K562 (cell line): ENCODE measurements around the gene KCNK4. TPM values are rescaled to one million over a fixed set of nuclear protein-coding genes. Genes with fewer than 3 reads are reported as not detected.

Source experiments
- BCLAF1 ChIP-seq, 2 experiments: fragments of 450-650 bp in 1 of 2; IDR thresholded peaks; 2 replicates each; pipeline ENCODE4 v1.6.1; 2011 to 2017; ENCODE audit warnings: low read depth in 2 of 2, antibody characterized with exemption in 1 of 2, borderline replicate concordance in 1 of 2, low read length in 1 of 2, mild to moderate bottlenecking in 1 of 2, mixed read lengths in 1 of 2; ENCODE audit not compliant: control insufficient read depth in 1 of 2
- BRF2 ChIP-seq: IDR thresholded peaks from 3 replicates; pipeline ENCODE4 v1.6.1; 2011; ENCODE audit warnings: borderline replicate concordance, mild to moderate bottlenecking; ENCODE audit not compliant: insufficient read length, insufficient read depth
- GATAD2A ChIP-seq: fragments of 450-650 bp; IDR thresholded peaks from 2 replicates; pipeline ENCODE4 v1.6.1; 2017
- ILK ChIP-seq: fragments of 450-650 bp; IDR thresholded peaks from 2 replicates; pipeline ENCODE4 v1.6.1; 2016; ENCODE audit warnings: missing genetic modification characterization, low read depth, mild to moderate bottlenecking, missing compliant biosample characterization, moderate library complexity, borderline replicate concordance
- JUN ChIP-seq, 2 experiments: sonication (generic) in 1 of 2; formaldehyde crosslinking in 1 of 2; IDR thresholded peaks; 2 replicates each; pipeline versions ENCODE4 v1.6.1 to v1.8.0; 2012 to 2022; ENCODE audit warnings: borderline replicate concordance in 2 of 2, mild to moderate bottlenecking in 2 of 2, improper control_type of control experiment in 1 of 2, low read depth in 1 of 2, low read length in 1 of 2, missing genetic modification reagents in 1 of 2
- NR1H2 ChIP-seq: sonication (generic); formaldehyde crosslinking; IDR thresholded peaks from 2 replicates; pipeline ENCODE4 v1.4.0; 2020; ENCODE audit warnings: mild to moderate bottlenecking, missing genetic modification reagents
- PHF8 ChIP-seq: fragments of 200-600 bp; sonication (generic); IDR thresholded peaks from 2 replicates; pipeline ENCODE4 v1.6.1; 2012; ENCODE audit warnings: mixed run types, mild to moderate bottlenecking, inconsistent platforms, low read length, moderate library complexity, borderline replicate concordance
- SMARCC2 ChIP-seq: fragments of 450-650 bp; IDR thresholded peaks from 2 replicates; pipeline ENCODE4 v1.6.1; 2017; ENCODE audit warnings: antibody characterized with exemption, moderate library complexity, mild to moderate bottlenecking, low read depth
- THAP7 ChIP-seq: fragments of 250-450 bp; sonication (Bioruptor Pico); IDR thresholded peaks from 2 replicates; pipeline ENCODE4 v1.5.0; 2021
- ZNF184 ChIP-seq: sonication (generic); formaldehyde crosslinking; IDR thresholded peaks from 2 replicates; pipeline ENCODE4 v1.5.0; 2020; ENCODE audit warnings: missing genetic modification reagents
- ZNF318 ChIP-seq, 2 experiments: fragments of 450-650 bp; IDR thresholded peaks; 2 replicates each; pipeline ENCODE4 v1.6.1; 2016; ENCODE audit warnings: mild to moderate bottlenecking in 2 of 2, borderline replicate concordance in 1 of 2, low read depth in 1 of 2, moderate library complexity in 1 of 2
- polyA plus RNA-seq, 8 experiments: library from polyadenylated mRNA; depleted of rRNA in 4 of 8; stranded (reverse) in 5 of 8; unstranded in 3 of 8; fragments of >200 nt; fragmentation: Nextera tagmentation in 2 of 8; fragmentation: Illumina TruSeq in 1 of 8; extraction: Ambion mirVana in 2 of 8; extraction: Trizol in 1 of 8; gene quantifications; 2 replicates each; pipeline versions ENCODE4 v1.2.1 to v1.2.3, GENCODE V29; 2011 to 2014; ENCODE audit warnings: inconsistent platforms in 1 of 8, missing spikeins in 1 of 8
- total RNA-seq, 7 experiments: library from RNA; depleted of rRNA in 6 of 7; stranded (reverse); fragments of >200 nt in 6 of 7; fragmentation: Illumina TruSeq in 2 of 7; extraction: Trizol in 2 of 7; gene quantifications; 2 replicates each; pipeline versions ENCODE4 v1.2.1 to v1.2.3, GENCODE V29; 2011 to 2021; ENCODE audit warnings: low replicate concordance in 1 of 7

The KCNK4 gene
- total and polyA plus RNA-seq, 9 of the 15 experiments (the other 6 are each of a cell fraction or from before 2014, with no cell fraction given): not detected

GRCh38 chr11:64246871-64247728 lies 44.0 kb upstream of the KCNK4 start, which contains the start of gene PPP1R14B (continued):
- TF ChIP-seq ZNF318 (IDR thresholded peaks at IDR 0.05; ENCODE audit: borderline replicate concordance in 1 of 2, low read depth in 1 of 2) (no peak), SMARCC2 (no peak), BCLAF1 (IDR thresholded peaks at IDR 0.05; ENCODE audit: borderline replicate concordance in 1 of 2, control insufficient read depth in 1 of 2, low read depth in 2 of 2, low read length in 1 of 2) (peak in 1 of 2 experiments; percentile 76; a peak in 1 of 4 replicates), ILK (tag) (no peak), NR1H2 (CRISPR knock-in tag) (peak; percentile 65; the same call in 1 of the 2 replicates), ZNF184 (CRISPR knock-in tag) (no peak), THAP7 (peak; percentile 18; the same call in 1 of the 2 replicates), GATAD2A (no peak), BRF2 (no peak), JUN (IDR thresholded peaks at IDR 0.05; ENCODE audit: borderline replicate concordance, low read depth, low read length) (peak; percentile 14; the same call in 1 of the 2 replicates), JUN (CRISPR knock-in tag; IDR thresholded peaks at IDR 0.05; ENCODE audit: borderline replicate concordance) (no peak), PHF8 (peak; percentile 56; the same call in 1 of the 2 replicates)
